Measurements from ENCODE around the gene SLC9C2.
A peak's percentile ranks its signal among the peaks of the same experiment; 100 is the strongest.
"Not testable (repeated sequence)": the region's sequence is repeated elsewhere in the genome, so short reads cannot be mapped to it uniquely, and the experiment has no call there.

Gene SLC9C2

DNA sequence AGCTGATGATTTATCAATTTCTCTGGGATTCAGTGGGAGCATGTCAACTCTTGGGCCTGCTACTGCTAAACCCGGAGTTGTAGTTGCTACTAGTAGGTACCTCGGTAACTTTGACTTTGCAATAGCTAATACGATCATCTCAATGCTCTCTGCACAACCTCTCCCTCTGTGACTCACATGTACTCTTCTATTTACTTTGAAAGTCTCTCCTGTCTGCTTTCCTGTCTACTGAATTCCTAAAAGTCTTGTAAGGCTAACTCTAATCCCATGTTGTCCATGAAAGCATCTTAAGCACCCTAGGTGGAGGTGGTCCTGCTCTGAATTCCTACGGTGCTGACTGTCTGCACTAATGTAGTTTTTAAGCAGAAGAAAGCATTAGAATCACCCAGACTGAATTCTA is 29.3 kb downstream of the SLC9C2 start:
- no peak for DNase-seq

DNA sequence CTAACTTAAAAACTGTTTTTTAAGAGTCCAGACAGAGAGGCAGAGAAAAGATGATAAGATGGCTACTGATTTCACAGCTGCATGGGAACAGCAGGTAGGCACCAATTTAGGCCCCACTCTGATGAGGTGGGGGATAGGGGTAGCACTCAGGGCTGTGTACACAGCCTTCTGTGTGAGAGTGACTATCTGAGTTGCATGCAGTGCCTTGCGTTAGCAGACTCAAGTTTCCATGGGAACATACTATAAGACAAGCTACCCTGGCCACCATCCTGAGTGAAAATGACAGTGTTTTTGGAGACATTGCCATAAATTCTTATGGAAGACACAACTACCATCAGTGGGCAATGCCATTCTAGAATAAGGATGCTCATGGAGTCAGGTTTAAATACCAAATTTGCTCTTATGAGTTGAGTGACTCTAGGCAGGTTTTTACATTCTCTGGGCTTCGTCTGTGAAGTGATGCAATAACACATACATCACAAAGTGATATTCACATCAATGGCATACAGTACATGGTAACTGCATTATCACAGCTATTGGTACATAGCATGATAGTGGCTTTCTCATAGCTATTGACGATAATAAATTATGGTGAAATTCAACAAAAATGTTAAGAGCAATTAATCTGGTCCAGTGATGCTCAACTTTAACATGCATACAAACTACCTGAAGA is 30.5 kb downstream of the SLC9C2 start:
- no peak for DNase-seq

DNA sequence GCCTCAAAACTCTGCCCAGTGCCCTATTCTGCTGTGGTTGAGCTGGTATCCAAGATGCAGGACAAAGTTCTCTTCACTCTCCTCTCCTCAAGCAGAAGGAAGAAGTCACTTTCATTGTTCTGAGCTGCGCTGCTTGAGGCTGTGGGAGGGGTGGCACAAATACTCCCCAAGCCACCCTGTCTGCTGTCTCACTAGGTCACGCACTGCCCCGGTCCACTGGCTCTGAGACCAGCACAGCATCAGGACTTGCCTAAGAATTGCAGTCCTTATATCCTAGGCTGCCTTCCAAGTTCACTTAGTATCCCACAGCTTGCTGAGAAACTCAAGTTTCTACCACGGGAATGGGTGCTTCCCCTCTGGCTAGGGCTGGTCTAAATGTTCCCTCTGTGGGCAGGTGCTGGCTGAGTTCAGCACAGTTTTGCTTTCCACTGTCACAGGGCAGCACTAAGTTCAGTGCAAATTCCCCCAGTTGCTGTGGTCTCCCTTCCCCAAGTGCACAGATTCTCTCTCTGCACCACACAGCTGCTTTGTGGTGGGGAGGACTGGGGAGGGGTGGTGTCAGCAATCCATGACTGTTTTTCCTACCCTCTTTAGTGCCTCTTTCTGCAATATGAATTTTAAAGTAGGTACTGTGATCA is 32.4 kb downstream of the SLC9C2 start:
- DNase-seq: no peak

DNA sequence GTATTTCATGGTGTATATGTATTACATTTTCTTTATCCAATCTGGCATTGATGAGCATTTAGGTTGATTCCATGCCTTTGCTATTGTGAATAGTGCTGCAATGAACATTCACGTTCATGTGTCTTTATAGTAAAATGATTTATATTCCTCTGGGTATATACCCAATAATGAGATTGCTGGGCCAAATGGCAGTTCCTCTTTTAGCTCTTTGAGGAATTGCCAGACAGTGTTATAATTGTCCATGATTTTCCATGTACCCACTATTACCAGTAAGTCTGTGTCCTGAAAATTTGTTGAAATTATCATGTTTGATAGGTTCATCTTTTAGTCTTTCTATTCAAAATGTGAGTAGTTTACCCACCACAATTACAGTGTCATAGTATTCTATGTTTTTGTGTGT is 34.4 kb downstream of the SLC9C2 start:
- no peak for DNase-seq

DNA sequence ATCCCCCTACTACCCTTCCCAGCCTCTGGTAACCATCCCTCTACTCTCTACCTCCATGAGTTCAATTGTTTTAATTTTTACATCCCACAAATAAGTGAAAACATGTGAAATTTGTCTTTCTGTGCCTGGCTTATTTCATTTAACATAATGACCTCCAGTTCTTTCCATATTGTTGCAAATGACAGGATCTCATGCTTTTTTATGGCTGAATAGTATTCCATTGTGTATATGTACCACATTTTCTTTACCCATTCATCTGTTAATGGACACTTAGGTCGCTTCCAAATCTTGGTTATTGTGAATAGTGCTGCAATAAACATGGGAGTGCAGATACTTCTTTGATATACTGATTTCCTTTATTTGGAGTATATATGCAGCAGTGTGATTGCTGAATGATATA is 39.0 kb downstream of the SLC9C2 start:
- not testable (repeated sequence) for DNase-seq

DNA sequence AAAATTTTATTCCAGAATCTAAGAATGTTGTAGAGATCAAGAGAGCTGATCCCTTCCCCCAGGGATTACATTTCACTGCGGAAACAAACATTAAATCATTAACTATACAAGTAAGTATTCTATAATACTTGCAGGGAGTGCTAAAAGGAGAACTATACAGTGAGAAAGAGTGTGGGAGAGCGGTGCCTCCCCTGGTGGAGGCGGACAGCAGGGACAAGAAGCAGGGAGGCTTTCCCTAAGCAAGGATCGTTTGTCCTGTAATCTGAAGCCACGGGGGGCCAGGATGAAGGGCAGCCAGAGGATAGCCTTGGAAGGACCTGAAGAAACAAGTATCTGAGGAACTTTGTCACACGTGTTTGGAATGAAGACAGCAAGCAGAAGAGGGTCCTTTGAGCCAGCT is 40.1 kb downstream of the SLC9C2 start:
- no peak for DNase-seq

DNA sequence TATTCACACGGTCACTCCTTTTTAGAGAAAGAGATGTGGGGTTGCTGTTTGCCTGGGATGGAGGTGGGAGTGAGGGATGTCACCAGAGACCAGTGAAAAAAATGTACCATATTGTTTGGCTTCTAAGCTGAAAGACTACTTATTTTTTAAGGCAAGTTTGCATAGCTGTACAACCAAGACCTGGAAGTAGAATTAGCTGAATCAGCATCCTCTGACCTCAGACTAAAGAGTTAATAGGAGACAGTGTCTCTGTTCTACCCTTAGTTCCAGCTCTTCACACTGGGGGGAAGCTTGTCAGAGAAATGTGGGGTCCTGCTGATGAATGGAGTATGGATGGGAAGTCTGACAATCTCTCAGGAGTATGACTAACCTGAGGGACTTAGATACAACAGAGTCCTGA is 41.6 kb downstream of the SLC9C2 start:
- DNase-seq: no peak

DNA sequence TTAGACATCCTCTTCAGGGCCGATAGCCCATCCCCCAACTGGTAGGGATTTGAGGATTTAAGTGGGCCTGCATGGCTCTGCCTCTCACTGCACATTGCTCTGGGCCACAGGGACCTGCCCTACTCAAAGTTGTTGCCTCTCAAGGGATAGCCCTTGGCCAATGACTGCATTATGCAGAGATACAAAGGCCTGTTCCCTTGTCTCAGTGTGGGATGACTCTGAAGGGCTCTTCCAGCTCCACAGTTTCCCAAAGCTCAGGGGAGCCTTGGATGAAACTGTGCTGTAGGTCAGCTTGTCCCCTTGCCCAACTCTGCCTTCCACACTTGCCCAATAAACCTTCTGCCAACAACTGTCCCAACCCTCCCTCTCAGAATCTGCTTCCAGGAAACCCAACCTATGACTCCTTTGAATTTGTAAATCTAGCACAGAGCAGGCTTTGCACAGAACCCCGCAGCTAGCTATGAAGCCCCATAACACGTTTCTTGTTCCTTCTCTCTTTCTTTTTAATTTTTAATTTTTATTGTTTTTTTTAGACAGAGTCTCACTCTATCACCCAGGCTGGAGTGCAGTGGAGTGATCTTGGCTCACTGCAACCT is 42.5 kb downstream of the SLC9C2 start:
- DNase-seq: no peak

DNA sequence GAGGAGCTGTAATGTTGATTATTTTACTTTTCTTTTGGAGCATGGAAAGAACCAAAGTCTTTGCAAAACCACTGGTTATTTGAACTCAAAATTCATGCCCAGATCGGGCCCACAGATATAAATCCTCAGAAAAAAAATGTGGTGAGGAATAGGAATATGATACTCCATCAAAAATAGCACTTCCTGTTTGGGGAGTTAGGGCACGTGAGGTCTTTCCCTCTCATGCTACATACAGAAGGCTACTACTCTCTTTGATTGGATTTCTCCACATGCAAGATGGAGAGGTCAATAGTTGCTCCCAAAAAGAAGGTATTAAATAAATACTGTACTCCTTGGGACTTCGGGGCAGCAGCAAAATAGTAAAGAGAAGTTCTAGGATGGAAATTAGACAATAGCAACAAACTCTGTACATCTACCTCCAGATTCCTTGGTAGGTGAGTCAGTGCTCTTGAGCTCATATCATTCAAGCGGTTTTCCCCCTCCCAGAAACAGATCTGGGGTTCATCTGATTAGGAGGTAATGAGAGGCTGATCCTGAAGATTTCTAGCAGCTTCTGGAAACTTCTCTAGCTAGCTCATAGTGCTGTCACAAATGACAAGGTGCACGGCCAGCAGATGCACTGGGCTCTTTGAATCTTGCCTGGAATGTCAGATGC is 47.1 kb downstream of the SLC9C2 start:
- no peak for DNase-seq

DNA sequence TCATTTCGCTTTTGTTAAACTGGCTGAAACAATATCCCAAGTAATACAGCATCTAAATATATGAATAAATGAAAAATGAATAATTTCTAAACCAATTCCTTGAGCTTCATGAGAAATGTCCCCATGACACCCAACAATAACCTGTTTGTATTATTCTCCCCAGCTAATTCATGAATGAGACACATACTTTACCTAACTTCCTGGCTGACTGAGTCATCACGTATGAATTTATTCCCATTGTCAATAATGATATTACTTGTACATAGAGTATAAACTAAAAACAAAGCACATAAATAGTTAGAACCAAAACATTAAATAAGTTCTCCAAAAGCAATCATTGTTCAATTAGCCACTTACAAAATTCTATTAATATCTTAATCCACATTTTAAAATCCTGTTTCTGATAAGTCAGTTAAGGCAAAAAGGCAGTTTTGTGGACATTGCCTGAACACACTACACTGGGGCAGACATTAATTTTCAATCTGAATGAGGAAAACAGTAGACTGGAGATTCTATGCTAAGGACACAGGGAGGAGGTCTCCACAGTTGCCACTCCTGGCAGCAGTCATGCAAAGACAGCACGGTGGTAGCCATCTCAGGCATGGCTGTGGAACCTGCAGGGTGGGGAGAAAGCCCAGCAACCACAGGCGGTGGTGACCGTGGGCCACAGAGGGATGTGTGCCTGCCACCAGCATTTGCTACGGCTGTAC is 48.2 kb downstream of the SLC9C2 start:
- no peak for DNase-seq

DNA sequence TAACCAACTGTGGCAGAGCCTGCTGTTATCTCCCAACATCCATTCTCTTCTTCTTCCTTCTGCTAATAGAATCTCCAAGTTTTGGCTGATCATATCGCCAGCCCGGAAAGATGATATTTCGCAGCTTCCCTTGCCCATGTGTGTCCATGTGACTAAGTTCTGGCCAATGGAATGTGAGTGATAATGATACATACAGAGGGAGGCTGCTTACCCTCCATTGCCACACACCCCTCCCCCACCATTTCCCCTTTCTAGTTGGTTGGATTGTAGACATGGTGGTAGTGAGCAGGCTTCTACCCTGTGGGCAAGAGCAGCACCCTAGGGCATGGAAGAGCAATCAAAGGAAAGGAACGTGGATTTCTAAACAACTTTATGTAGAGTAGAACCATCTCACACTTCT is 48.8 kb downstream of the SLC9C2 start:
- peak in 1 of 2 experiments; percentile 1 for DNase-seq

DNA sequence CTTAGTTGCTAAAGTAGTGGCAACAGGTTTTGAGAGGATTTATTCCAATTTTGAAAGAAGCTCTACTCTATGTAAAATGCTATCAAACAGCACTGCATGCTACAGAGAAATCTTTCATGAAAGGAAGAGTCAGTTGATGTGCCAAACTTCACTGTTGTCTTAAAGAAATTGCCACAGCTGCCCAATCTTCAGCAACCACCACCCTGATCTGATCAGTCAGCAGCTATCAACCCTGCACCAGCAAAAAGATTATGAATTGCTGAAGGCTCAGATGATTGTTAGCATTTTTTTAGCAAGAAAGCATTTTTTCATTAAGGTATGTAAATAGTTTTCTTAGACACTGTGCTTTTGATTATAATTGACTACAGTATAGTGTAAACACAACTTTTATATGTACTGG is 49.6 kb downstream of the SLC9C2 start:
- DNase-seq: no peak

DNA sequence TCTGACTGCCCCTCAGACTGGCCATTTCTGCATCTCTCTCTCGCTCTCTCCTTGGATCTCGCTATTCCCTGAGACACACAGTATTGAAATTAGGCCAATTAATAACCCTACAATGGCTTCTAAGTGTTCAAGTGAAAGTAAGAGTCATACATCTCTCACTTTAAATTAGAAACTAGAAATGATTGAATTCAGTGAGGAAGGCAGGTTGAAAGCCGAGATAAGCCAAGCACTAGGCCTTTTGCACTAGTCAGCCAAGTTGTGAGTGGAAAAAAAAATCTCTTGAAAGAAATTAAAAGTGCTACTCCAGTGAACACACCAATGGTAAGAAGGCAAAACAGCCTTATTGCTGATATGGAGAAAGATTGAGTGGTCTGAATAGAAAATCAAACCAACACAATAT is 51.2 kb downstream of the SLC9C2 start:
- no peak for DNase-seq

DNA sequence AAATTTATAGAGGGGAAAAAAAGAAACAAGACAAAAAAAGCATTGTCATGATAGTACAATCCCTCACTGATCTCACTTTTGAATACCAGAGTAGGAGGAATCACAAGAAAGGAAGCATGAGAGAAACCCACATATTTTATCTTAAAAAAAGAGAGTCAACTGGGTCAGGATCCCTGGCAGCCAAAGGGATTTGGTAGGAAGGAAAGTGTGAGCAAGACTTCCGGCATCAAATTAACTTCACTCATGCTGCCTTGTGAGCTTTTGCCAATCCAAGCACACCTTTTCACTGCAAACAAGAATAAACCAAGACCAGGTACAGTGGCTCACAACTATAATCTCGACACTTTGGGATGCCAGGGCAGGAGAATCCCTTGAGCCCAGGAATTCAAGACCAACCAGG is 53.1 kb downstream of the SLC9C2 start:
- no peak for DNase-seq

DNA sequence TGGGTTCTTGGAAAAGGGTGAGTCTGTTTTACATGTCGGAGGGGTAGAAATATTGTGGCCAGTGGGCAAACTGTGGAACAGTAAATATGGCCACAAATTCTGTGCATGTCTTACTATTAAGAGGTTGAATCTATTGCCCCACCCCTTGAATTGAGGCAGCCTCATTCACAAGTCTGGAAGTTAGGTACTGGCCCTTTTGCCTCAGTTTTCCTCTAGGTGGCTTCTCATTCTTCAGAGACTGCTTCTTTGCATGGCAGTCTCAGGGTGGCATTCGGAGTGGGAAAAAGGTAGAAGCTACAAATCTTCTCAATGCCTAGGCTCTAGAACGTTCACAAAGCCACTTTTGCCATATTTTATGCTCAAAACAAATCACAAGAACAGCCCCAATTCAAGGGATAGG is 57.2 kb downstream of the SLC9C2 start:
- DNase-seq: peak in 1 of 2 experiments; percentile 4

DNA sequence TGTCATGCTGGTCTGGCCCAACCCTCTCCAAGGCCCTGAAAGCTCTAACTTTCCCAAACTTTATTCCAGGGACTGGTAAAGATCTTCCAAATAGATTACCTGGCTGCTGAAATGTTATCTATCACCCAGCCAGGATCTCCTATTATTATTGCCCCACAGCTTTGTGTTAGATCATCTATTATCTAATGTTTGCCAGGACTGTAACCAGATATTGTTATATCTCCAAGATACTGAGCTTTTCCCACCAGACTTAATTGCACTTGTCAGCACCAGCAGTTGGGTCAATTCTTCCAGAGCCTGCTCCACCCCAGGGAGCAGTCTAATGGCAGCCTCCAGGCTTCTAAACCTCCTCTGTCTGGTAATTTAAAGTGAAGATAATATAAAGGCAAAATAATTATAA is 66.6 kb downstream of the SLC9C2 start:
- no peak for DNase-seq

DNA sequence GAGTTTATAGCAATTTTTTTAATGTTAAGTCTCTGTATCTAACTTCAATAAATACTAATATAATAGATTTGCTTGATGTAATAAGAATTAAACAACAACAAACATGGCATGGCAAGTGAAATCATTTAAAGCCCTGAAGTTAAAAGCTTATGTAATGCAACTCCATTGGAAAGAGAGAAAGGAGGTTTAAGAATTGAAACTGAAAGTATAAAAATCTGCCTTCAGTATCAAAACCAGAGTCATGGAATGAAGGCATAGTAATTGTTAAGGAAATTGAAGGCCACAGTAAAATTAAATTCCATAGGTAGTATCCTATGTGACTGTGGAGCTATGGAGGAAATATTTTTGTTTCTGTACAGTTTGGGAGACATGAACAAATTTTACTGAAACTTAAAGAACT is 70.6 kb downstream of the SLC9C2 start:
- DNase-seq: no peak

DNA sequence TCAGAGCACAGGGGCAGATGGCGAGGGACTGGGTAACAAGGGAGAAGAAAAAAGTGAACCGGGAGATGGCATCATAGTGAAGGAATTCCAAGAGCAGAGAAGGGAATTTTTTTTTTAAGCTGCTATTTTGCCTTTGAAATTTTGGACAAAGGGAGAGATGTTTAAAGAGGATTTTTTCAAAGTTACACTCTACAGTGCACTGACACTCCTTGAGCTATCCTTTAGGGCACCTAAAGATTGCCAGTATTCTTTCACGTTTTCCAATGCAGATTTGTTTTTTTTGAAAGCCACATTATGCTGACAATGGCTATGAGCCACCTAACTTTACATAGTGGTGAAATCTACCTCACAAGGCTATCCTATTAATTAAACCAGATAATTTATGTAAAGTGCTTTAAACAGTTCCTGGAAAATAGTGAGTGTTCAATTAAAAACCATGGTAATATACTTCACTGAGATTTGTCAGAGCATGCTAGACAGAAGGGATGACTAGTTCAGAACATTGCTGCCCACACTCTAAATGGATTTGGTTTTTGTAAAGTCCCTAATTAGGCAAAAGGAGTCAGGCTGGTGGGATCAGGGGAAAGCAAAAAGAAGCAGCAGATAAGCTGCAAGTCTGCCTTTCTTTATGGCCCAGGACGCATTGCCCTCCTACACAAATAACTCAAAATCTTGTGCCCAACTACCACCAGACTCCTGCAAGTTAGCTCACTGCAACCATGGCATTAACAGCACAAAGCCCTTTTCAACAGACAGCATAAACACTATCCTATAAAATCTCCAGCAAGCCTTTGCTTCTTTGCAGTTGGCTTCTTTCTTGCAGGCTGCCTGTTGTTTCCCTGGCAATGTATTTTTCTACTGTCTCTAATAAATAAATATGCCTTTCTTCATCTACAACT is 71.8 kb downstream of the SLC9C2 start:
- no peak for DNase-seq

DNA sequence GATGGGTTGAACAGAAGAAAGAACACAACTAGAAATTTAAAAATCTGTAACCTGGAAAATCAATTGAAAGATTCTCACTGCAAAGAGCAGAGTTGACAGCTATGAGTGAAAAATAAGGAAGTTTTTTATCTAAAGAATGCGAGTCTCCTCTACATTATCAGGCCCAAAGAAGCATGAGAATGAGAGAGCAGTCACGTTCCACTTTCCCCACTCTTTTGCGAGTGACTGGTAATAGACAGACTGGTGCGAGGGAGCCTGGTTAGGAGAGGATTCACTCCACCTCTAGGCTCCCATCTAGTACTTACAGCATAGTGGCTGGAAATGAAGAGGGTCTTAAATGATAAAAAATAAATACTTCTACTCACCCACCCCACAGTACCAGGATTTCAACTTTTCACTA is 73.8 kb downstream of the SLC9C2 start:
- no peak for DNase-seq

DNA sequence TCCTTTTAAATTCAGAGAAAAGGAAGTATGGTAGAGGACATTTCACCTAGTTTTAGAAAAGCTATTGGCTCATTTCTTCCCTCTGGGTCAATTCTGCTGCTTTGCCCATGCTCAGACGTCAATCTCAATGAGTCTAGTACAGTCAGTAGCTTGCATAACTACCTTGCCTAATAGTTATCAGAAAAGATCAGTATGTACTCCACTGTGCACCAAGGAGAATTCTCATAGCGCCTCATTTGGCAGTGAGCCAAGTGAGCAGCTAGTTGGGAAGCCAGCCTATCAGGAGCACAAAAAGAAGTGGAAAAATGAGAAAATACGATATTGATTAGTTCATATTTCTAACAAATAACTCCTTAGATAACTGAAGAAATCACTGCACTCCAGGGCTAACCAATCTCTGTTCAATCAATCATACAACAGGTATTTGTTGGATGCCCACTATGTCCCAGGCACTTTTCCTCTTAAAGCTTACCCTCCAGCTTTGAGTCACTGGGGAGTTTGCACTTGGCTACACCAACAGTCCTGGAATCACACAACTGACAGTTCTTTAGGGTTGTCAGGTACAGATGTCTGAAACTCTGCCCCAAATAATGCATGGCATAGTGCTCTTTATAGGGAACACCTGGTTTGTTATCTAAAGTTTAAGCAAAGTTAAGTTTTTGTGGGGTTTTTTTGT is 75.6 kb downstream of the SLC9C2 start:
- no peak for DNase-seq

DNA sequence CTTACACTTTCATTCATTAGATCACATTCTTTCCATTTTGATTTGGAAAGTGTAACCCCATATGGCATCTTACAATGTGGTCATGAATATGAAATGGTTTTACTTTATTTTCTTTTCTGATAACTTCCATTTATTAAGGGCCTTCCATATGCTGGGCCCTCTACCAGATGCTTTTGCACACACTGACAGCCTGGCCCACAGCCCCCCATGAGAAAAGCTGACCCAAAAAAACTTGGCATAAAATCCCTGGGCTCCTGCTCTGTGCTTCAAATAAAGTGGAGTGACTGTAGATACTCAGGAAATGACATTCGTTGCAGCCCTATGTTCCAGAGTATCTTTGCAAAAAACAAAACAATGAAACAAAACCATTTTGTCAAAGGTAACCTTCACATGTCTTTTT is 76.9 kb downstream of the SLC9C2 start:
- DNase-seq: no peak

DNA sequence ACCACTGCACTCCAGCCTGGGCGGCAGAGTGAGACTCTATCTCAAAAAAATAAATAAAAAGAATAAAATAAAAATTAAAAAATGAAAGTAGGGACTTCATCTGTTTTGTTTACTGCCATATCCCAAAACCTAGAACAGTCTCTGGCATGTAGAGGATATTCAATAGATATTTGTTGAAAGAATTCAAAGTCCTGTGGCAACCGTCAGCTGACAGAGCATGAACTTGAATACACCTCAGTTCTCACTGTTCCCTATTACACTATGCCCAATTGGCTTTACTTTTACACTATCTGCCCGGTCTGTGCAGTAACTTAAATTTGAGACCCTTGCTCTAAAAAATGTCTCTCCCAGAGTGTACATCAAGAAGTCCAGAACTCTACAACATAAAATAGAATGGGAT is 79.5 kb downstream of the SLC9C2 start:
- no peak for DNase-seq

Measured in Kasumi-1 (cell line).